HG02610 (cell line): Measurements from ENCODE around the gene SERPINA12.

Experiments used
- ATAC-seq: cut with Tn5 transposase; IDR thresholded peaks from one replicate; pipeline ENCODE4 v1.9.1; 2021; ENCODE audit warnings: mild to moderate bottlenecking, moderate library complexity; ENCODE audit not compliant: unreplicated experiment

SERPINA12 gene

GRCh38 chr14:94441531-94442205 is 67.6 kb downstream of the SERPINA12 start:
- ATAC-seq: no peak

DNA sequence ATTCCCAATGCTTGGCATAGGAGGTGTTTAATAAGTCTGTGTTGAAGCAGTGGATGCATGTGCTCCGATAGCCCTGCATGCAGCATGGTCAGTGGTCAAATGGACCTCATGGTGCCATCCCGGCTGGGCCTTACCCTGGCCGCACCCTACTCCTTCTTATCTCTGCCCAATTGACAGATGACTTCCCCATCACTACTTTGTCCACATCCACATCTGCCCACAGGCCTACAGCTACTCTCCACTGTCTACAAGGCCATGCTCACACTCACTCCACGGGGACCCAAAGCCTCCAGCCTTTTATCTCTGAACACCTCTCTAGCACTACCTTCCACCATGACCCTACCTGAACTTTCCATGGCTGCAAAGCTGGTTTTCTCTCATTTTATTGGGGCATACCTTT is 68.1 kb downstream of the SERPINA12 start:
- ATAC-seq: no peak

GRCh38 chr14:94439453-94440057 is 69.7 kb downstream of the SERPINA12 start:
- no peak for ATAC-seq
